ENCODE data around the gene HMMR. TPM values are rescaled to one million over a fixed set of nuclear protein-coding genes. Genes with fewer than 3 reads are reported as not detected.

The HMMR gene
- total RNA-seq, 1 donor from 2014 or later = 225 TPM

DNA sequence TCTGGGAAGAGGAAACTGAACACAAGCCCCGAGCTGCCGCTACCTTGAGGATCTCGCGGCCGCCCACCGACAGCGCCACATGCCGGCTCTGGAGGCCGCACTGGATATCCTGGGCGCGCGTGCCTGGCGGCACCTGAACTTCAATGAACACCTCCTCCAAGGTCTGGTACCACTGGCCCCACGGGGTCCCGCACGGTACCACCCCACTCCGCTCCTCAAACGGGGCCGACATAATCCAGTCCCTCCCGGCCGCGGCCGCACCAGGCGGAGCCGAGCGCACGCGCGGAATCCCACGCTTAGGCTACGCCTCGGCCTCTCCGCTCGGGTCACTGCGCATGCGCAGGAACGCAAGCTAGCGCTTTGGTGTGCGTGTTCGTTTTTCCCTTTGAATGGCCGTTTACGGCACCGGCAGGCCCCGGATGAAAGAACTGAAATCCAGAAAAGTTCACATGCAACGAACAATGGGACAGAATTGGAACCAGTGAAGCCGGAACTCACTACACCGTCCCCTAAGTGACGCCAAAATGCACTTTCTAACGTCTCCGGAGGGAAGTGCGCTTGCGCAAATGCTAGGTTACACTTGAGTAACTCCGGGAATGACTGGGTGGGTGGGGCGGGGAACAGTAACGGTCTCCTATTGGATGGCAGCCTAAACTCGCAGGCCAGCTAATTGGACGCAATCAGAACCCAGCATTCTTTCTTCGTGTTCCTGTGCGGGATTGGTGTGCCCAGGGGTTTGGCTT is 442 bp upstream of the HMMR start, which contains the start of gene NUDCD2:
Gene NUDCD2 (minus strand): TSS at position 284 of the 743 bp plus-strand sequence. CDS start 52 bp downstream, at position 232.
- H3K79me2 ChIP-seq (ENCODE audit: low read depth) = peaks cover 82% of the 10 kb centered on the region
- H3K4me3 ChIP-seq = peak within 1 kb of the TSS; percentile 69
- peaks cover 34% of the 10 kb centered on the region for H3F3A ChIP-seq (ENCODE audit: low read depth)
- Mint-ChIP-seq H3K27me3 (ENCODE audit: insufficient read depth, low read depth) (peaks cover 4% of the 10 kb centered on the region), H3K4me1 (peaks cover 29% of the 10 kb centered on the region), H3K36me3 (peaks cover 19% of the 10 kb centered on the region), H3K4me3 (peak within 1 kb of the TSS; percentile 95), H3K27ac (peak within 1 kb of the TSS; percentile 98), H3K9me3 (no peaks in the 10 kb centered on the region)
- H3K9ac ChIP-seq = peak within 1 kb of the TSS; percentile 72
- peak within 1 kb of the TSS; percentile 99 for H3K27ac ChIP-seq
- H3K4me1 ChIP-seq = peaks cover 18% of the 10 kb centered on the region
- peak within 1 kb of the TSS; percentile 92 for H3K4me2 ChIP-seq
- no peaks in the 10 kb centered on the region for H3K27me3 ChIP-seq
- H3K36me3 ChIP-seq = peaks cover 27% of the 10 kb centered on the region
- H2AFZ ChIP-seq (replicated peaks) = peak within 1 kb of the TSS; percentile 83
- no peaks in the 10 kb centered on the region for H4K20me1 ChIP-seq (ENCODE audit: low read depth)
- TF ChIP-seq EZH2phosphoT487 (IDR thresholded peaks at IDR 0.05) = no peak
- TF ChIP-seq, protein P1, sequence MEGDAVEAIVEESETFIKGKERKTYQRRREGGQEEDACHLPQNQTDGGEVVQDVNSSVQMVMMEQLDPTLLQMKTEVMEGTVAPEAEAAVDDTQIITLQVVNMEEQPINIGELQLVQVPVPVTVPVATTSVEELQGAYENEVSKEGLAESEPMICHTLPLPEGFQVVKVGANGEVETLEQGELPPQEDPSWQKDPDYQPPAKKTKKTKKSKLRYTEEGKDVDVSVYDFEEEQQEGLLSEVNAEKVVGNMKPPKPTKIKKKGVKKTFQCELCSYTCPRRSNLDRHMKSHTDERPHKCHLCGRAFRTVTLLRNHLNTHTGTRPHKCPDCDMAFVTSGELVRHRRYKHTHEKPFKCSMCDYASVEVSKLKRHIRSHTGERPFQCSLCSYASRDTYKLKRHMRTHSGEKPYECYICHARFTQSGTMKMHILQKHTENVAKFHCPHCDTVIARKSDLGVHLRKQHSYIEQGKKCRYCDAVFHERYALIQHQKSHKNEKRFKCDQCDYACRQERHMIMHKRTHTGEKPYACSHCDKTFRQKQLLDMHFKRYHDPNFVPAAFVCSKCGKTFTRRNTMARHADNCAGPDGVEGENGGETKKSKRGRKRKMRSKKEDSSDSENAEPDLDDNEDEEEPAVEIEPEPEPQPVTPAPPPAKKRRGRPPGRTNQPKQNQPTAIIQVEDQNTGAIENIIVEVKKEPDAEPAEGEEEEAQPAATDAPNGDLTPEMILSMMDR (IDR thresholded peaks at IDR 0.05) = peak; percentile 37
- DNase-seq (ENCODE audit: low spot score) = peak; percentile 98
- H3K9me3 ChIP-seq (ENCODE audit: low read depth) = no peaks in the 10 kb centered on the region

DNA sequence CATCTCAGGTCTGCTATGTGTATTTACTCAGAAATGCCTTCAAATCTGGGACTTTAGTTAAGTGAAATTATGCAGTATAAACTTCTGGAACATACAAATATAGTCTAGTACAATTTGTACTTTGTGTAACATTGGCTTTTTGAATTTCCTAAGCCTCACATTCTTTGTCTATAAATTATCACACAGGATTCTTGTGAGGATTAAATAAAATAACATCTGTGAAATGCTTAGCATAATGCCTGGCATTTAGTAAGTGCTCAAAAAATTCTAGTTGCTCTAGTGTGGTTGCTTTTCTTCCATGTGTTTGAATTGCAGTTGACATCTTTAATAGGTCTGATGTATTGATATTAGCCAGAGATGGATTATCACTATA is 2.6 kb downstream of the HMMR start:
- no peaks in the 10 kb centered on the region for H3K9me3 Mint-ChIP-seq
- H3K9me3 ChIP-seq (ENCODE audit: low read depth) = no peaks in the 10 kb centered on the region
- H3K27ac Mint-ChIP-seq = no peak overlapping the region
- peaks cover 77% of the 10 kb centered on the region for H3K79me2 ChIP-seq (ENCODE audit: low read depth)
- no peak overlapping the region for H3K4me3 Mint-ChIP-seq
- H2AFZ ChIP-seq (replicated peaks) = no peak overlapping the region
- H3K27ac ChIP-seq = no peak overlapping the region
- no peaks in the 10 kb centered on the region for H4K20me1 ChIP-seq (ENCODE audit: low read depth)
- H3K36me3 ChIP-seq = peaks cover 23% of the 10 kb centered on the region
- no peaks in the 10 kb centered on the region for H3K27me3 ChIP-seq
- H3K4me1 Mint-ChIP-seq = peaks cover 16% of the 10 kb centered on the region
- no peak overlapping the region for H3K9ac ChIP-seq
- H3K4me3 ChIP-seq = peak overlapping the region; percentile 2
- H3K4me2 ChIP-seq = peak overlapping the region; percentile 79
- H3K4me1 ChIP-seq = peaks cover 18% of the 10 kb centered on the region
- no peak for TF ChIP-seq EZH2 (IDR thresholded peaks at IDR 0.05)
- TF ChIP-seq EZH2phosphoT487 (IDR thresholded peaks at IDR 0.05) = no peak
- TF ChIP-seq, protein P1 (IDR thresholded peaks at IDR 0.05) = no peak
- H3K27me3 Mint-ChIP-seq (ENCODE audit: insufficient read depth, low read depth) = peaks cover 4% of the 10 kb centered on the region
- no peak for DNase-seq (ENCODE audit: low spot score)
- peaks cover 3% of the 10 kb centered on the region for H3K36me3 Mint-ChIP-seq
- peaks cover 37% of the 10 kb centered on the region for H3F3A ChIP-seq (ENCODE audit: low read depth)

DNA sequence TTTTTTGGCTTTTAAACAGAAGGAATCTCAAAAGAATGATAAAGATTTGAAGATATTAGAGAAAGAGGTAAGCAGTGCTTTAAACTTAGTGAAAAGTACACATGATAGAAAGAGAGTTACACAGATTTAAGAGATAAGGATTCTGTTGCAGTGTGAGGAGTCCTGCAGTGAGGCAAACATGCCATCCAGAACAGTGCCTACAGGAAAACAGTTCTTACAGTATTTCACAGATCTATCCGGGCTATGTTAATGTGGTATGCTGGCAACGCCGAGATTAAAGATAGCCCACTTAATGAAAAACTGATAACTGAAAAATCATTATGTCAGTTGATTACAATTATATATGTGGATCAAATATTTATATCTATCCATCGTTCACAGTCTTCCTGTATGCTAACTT is 7.2 kb downstream of the HMMR start:
- peaks cover 3% of the 10 kb centered on the region for H3F3A ChIP-seq (ENCODE audit: low read depth)
- peaks cover 43% of the 10 kb centered on the region for H3K79me2 ChIP-seq (ENCODE audit: low read depth)
- no peaks in the 10 kb centered on the region for H3K27me3 Mint-ChIP-seq (ENCODE audit: insufficient read depth, low read depth)
- H2AFZ ChIP-seq (replicated peaks) = no peak overlapping the region
- H3K9ac ChIP-seq = no peak overlapping the region
- H3K27ac Mint-ChIP-seq = no peak overlapping the region
- no peaks in the 10 kb centered on the region for H3K27me3 ChIP-seq
- H3K9me3 ChIP-seq (ENCODE audit: low read depth) = no peaks in the 10 kb centered on the region
- H4K20me1 ChIP-seq (ENCODE audit: low read depth) = no peaks in the 10 kb centered on the region
- H3K27ac ChIP-seq = peak overlapping the region; percentile 11
- DNase-seq (ENCODE audit: low spot score) = no peak
- peaks cover 6% of the 10 kb centered on the region for H3K4me1 ChIP-seq
- H3K4me2 ChIP-seq = no peak overlapping the region
- TF ChIP-seq EZH2phosphoT487 (IDR thresholded peaks at IDR 0.05) = no peak
- TF ChIP-seq, protein P1 (IDR thresholded peaks at IDR 0.05) = no peak
- no peak for TF ChIP-seq EZH2 (IDR thresholded peaks at IDR 0.05)
- H3K36me3 Mint-ChIP-seq = peaks cover 18% of the 10 kb centered on the region
- H3K4me3 ChIP-seq = no peak overlapping the region
- H3K36me3 ChIP-seq = peaks cover 23% of the 10 kb centered on the region
- H3K4me3 Mint-ChIP-seq = no peak overlapping the region
- no peaks in the 10 kb centered on the region for H3K9me3 Mint-ChIP-seq
- peaks cover 6% of the 10 kb centered on the region for H3K4me1 Mint-ChIP-seq

All from neural progenitor cell (in vitro differentiated cells).